ENCODE measurements around the gene GNA15. TPM values are rescaled to one million over a fixed set of nuclear protein-coding genes. Genes with fewer than 3 reads are reported as not detected.

GNA15 gene
- total RNA-seq, 2 experiments from 2014 or later, result 44.1 to 45.5 TPM

DNA sequence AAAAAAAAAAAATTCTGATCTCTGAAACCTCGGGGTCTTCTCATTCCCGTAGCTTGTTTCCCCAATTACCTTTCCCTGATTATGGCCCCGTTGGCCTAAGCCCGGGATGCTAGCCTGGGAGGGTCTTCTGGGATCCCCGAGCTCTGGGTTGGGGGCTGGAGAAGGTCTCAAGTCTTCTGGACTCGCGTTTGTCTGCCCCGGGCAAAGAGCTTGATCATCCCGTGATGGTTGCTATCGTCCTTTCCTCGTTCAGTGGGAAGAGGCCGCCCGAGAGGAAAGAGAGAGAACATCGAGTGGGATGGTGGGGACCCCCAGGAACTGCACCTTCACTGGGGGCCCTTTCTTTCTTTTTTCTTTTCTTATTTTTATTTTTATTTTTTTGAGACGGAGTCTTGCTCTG lies 2.4 kb downstream of the GNA15 start:
- ChIA-PET POLR2A (interaction anchor here (0.7 kb wide), 1 partner anchor 1103 kb away, joined by 3 read pairs; no protein-coding TSS in a partner anchor), CTCF (interaction anchor here (0.7 to 1.5 kb wide), 5 partner anchors 8 to 291 kb away, joined by 3 to 5 read pairs (median 4); no protein-coding TSS in a partner anchor)
- DNase-seq (no peak), ATAC-seq (no peak)
- Mint-ChIP-seq H3K9me3 (peaks cover 6% of the 10 kb centered on the region), H3K36me3 (ENCODE audit: low read depth) (peaks cover 12% of the 10 kb centered on the region), H3K4me1 (ENCODE audit: low read depth) (peaks cover 37% of the 10 kb centered on the region), H3K27ac (no peak overlapping the region), H3K4me3 (no peak overlapping the region), H3K27me3 (peaks cover 10% of the 10 kb centered on the region)
- TF ChIP-seq, protein P1, sequence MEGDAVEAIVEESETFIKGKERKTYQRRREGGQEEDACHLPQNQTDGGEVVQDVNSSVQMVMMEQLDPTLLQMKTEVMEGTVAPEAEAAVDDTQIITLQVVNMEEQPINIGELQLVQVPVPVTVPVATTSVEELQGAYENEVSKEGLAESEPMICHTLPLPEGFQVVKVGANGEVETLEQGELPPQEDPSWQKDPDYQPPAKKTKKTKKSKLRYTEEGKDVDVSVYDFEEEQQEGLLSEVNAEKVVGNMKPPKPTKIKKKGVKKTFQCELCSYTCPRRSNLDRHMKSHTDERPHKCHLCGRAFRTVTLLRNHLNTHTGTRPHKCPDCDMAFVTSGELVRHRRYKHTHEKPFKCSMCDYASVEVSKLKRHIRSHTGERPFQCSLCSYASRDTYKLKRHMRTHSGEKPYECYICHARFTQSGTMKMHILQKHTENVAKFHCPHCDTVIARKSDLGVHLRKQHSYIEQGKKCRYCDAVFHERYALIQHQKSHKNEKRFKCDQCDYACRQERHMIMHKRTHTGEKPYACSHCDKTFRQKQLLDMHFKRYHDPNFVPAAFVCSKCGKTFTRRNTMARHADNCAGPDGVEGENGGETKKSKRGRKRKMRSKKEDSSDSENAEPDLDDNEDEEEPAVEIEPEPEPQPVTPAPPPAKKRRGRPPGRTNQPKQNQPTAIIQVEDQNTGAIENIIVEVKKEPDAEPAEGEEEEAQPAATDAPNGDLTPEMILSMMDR (IDR thresholded peaks at IDR 0.05), result no peak
- intact Hi-C loops (cut with micrococcal nuclease), result no loop called here

DNA sequence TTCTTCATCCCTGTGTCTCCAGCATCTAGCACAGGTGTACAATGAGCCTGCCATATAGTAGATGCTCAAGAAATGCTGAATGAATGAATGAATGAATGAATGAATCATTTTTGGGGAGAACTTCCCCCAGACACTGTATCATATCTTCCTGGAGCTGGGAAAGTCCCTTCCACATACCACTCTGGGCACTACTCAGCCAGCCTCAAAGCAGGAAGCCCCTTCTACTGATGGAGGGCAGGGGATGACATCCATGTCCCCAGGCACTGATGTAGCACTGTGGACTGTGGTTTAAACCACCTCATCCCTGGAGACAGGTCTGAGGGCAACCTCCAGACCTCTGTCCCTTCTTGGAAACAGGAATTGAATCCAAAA lies 4.8 kb downstream of the GNA15 start:
- TF ChIP-seq, protein P1 (IDR thresholded peaks at IDR 0.05), result no peak
- Mint-ChIP-seq H3K9me3 (peaks cover 6% of the 10 kb centered on the region), H3K27me3 (peaks cover 6% of the 10 kb centered on the region), H3K36me3 (ENCODE audit: low read depth) (peaks cover 12% of the 10 kb centered on the region), H3K27ac (peak overlapping the region; percentile 8), H3K4me1 (ENCODE audit: low read depth) (peaks cover 28% of the 10 kb centered on the region), H3K4me3 (no peak overlapping the region)
- intact Hi-C loops (cut with micrococcal nuclease), result no loop called here
- ATAC-seq (peak; percentile 56), DNase-seq (peak; percentile 31)
- ChIA-PET CTCF (interaction anchor here (1.0 to 5.7 kb wide), 5 partner anchors 13 to 37 kb away, joined by 3 to 55 read pairs (median 7); no protein-coding TSS in a partner anchor), POLR2A (interaction anchor here (1.8 kb wide), 1 partner anchor 15 kb away, joined by 4 read pairs; no protein-coding TSS in a partner anchor)

DNA sequence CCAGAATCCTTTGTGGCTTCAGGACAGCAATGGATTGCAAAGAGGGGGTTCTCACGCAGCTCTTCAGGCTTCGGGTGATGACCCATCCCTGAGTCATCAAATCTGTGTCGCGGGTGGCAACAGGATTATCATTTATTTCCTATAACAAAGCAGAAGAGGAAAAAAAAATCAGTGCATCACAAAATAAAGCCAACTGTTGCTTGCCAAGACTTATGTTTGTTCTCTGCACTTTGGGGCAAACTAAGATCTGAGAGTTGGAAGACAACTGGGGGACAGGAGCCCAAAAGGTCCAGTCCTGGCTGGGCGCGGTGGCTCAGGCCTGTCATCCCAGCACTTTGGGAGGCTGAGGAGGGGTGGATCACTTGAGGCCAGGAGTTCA lies 6.4 kb downstream of the GNA15 start:
- peak; percentile 78 for DNase-seq
- TF ChIP-seq, protein P1 (IDR thresholded peaks at IDR 0.05), result no peak
- peaks cover 28% of the 10 kb centered on the region for H3K4me1 Mint-ChIP-seq (ENCODE audit: low read depth)
- intact Hi-C loops (cut with micrococcal nuclease), result no loop called here
- H3K36me3 Mint-ChIP-seq (ENCODE audit: low read depth), result peaks cover 8% of the 10 kb centered on the region
- peak overlapping the region; percentile 72 for H3K27ac Mint-ChIP-seq
- peak overlapping the region; percentile 39 for H3K4me3 Mint-ChIP-seq
- peaks cover 6% of the 10 kb centered on the region for H3K9me3 Mint-ChIP-seq
- H3K27me3 Mint-ChIP-seq, result peaks cover under 1% of the 10 kb centered on the region
- POLR2A ChIA-PET, result interaction anchor here (0.7 to 1.8 kb wide), 2 partner anchors 12 to 13 kb away, joined by 3 to 4 read pairs; no protein-coding TSS in a partner anchor
- peak; percentile 67 for ATAC-seq
- CTCF ChIA-PET, result interaction anchor here (0.9 to 5.7 kb wide), 7 partner anchors 10 to 191 kb away, joined by 3 to 55 read pairs (median 4); no protein-coding TSS in a partner anchor

- DNase-seq (no peak), ATAC-seq (no peak)
- H3K27me3 Mint-ChIP-seq, result no peaks in the 10 kb centered on the region
- H3K9me3 Mint-ChIP-seq, result peaks cover 6% of the 10 kb centered on the region
- intact Hi-C loops (cut with micrococcal nuclease), result no loop called here
- peaks cover 28% of the 10 kb centered on the region for H3K4me1 Mint-ChIP-seq (ENCODE audit: low read depth)
- ChIA-PET POLR2A (no interaction called here), CTCF (interaction anchor here (0.9 to 5.7 kb wide), 5 partner anchors 15 to 192 kb away, joined by 3 to 55 read pairs (median 7); no protein-coding TSS in a partner anchor)
- TF ChIP-seq, protein P1 (IDR thresholded peaks at IDR 0.05), result no peak
- no peak overlapping the region for H3K27ac Mint-ChIP-seq
- H3K4me3 Mint-ChIP-seq, result no peak overlapping the region
- H3K36me3 Mint-ChIP-seq (ENCODE audit: low read depth), result peaks cover 7% of the 10 kb centered on the region
Observed at GRCh38 chr19:3142781-3143337, 7.0 kb downstream of the GNA15 start.
